LNCaP clone FGC (cell line): ENCODE results near the gene CPSF4.

ENCODE experiments used
- DNase-seq: peaks from one replicate; pipeline ENCODE4 v3.0.0-alpha.2; 2011; ENCODE audit warnings: low read depth
- H3K4me3 ChIP-seq: 2 replicates; pipeline ENCODE4 v1.5.1; 2011; ENCODE audit warnings: mild to moderate bottlenecking, low read depth, low read length, control low read depth
- TF ChIP-seq, protein P1 (sequence below): IDR thresholded peaks from 2 replicates; pipeline ENCODE4 v1.5.1; 2012; ENCODE audit warnings: mild to moderate bottlenecking; ENCODE audit not compliant: control insufficient read depth, insufficient read depth; ENCODE audit errors: extremely low read depth

Gene CPSF4

DNA sequence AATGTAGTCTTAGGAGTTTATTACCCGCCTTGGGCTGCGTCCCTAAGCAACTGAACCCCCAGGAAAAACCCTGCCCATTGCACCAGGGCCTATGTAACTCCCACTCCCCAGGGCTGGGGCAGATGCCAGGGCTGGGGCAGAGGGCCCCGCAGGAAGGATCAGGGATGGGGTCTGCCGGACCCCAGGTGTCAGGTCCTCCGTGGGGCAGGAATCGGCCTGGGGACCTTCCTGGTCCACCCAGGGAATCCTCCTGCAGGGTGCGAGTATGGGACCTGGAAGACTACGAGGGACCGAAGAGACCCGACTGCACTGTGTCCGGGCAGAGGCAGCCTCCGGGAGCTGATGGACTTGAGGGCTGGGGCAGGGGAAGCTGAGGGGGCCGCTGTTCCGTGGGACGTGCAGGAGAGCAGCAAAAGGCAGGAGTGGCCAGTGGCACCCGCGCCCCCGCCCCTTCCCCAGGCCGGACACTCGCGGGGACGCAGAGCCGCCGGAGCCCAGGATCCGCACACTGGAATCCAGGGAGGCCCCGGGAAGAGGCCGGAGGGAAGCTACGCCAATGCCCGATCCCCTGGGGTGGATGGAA is 29.7 kb downstream of the CPSF4 start:
- TF ChIP-seq, protein P1, sequence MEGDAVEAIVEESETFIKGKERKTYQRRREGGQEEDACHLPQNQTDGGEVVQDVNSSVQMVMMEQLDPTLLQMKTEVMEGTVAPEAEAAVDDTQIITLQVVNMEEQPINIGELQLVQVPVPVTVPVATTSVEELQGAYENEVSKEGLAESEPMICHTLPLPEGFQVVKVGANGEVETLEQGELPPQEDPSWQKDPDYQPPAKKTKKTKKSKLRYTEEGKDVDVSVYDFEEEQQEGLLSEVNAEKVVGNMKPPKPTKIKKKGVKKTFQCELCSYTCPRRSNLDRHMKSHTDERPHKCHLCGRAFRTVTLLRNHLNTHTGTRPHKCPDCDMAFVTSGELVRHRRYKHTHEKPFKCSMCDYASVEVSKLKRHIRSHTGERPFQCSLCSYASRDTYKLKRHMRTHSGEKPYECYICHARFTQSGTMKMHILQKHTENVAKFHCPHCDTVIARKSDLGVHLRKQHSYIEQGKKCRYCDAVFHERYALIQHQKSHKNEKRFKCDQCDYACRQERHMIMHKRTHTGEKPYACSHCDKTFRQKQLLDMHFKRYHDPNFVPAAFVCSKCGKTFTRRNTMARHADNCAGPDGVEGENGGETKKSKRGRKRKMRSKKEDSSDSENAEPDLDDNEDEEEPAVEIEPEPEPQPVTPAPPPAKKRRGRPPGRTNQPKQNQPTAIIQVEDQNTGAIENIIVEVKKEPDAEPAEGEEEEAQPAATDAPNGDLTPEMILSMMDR, result no peak
- no peak for DNase-seq
- no peak overlapping the region for H3K4me3 ChIP-seq

DNA sequence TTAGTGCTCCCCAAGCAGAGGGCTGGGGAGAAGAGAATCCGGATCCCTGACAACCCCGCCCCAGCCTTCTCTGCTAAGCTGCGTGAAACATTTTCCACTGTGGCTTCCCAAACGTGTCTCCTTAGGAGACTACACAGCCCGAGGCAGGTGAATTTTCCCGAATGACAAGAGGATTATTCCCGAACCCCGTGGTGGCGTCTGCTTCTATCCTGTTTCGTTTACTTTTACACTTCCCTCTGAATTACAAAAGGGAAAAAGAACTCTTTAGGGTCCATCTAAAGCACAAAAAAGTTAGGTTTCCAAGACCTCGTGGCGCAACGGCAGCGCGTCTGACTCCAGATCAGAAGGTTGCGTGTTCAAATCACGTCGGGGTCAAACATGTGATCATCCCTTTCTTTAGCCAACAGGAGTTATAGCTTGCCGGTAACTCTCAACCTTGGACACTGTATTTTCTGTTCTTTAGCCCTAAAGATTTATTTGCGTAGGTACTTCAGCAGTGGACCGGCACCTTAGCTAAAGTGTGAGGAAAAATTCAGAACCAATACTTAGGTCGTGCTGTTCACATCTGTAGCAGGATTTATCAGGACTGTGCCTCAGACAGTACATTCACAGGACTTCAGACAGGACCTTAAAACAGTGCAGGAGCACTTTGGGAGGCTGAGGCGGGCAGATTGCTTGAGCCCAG is 30.8 kb downstream of the CPSF4 start:
- no peak overlapping the region for H3K4me3 ChIP-seq
- TF ChIP-seq, protein P1, result no peak
- DNase-seq, result no peak

DNA sequence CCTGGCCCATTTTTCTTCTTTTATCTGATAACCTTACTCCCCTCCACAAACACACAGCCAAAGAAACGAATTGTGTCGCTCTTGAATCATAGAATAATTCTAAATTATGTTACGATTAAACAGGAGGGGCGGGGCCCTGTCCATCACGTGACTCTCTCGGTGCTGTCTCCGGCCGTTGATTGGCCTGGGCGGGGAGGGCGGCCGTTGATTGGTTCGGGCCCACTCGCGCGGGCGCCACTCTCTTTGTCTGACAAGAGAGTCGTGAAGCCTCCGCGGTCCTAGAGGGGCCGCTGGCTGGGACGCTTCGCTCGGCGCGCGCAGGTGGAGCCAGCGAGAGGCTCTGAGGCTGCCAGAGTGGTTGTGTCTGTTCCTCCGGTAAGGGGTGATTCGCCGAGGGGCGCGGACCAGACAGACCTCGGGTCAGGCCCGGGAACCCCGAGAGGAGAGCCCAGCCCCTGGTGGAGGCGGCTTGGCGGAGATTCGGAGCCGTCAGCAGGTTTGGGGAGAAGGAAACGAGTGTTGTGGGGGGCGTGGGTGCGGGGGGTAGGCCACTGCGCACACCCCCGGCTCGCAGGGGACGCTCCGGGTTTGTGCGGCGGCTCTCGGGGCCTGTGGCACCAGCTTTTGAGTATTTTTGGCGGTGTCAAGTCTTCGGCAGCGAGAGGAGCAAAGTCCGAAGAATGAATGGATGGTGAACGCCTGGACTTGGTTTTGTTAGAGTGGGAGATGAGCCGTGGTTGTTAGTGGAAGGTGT is 34.0 kb downstream of the CPSF4 start, which contains the start of gene ZNF789:
Gene ZNF789 (plus strand): TSS at position 330 of the 754 bp plus-strand sequence. CDS start 3,567 bp downstream, outside the sequence.
- H3K4me3 ChIP-seq, result peak within 1 kb of the TSS; percentile 81
- peak; percentile 83 for DNase-seq
- TF ChIP-seq, protein P1, result no peak

DNA sequence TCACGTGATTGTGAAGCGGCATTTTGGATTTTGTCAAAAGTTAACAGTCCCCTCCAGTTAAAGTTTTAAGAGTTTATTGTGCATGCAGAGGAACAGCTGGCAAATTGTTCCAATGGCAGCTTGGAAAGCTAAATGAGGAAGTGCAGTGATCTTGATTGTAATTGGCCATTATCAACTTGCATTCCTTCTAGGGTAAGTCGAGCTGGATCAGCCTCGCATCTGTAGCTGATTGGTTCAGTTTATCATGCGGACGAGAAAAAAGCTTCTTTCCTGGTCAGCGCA is 34.5 kb downstream of the CPSF4 start:
- DNase-seq, result peak; percentile 89
- TF ChIP-seq, protein P1, result no peak
- peak overlapping the region; percentile 81 for H3K4me3 ChIP-seq

DNA sequence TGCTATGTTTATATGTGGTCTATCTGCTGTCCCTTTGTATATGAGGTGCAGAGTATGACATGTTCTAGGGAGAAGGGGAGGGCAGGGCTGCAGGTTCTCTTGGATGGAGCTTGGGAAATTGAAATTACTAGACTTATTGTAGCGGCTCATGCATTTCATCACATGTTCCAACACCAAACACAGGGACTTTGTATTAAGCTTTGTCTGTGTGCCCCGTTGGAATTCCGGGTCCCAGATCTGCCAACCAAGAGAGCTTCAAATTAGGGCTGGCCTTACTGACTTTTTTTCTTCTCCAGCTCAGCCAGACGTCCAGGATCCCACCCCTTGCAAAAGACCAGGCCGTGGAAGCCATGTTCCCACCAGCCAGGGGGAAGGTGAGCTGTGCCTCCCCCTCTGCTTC is 37.4 kb downstream of the CPSF4 start:
- no peak for DNase-seq
- TF ChIP-seq, protein P1, result no peak

DNA sequence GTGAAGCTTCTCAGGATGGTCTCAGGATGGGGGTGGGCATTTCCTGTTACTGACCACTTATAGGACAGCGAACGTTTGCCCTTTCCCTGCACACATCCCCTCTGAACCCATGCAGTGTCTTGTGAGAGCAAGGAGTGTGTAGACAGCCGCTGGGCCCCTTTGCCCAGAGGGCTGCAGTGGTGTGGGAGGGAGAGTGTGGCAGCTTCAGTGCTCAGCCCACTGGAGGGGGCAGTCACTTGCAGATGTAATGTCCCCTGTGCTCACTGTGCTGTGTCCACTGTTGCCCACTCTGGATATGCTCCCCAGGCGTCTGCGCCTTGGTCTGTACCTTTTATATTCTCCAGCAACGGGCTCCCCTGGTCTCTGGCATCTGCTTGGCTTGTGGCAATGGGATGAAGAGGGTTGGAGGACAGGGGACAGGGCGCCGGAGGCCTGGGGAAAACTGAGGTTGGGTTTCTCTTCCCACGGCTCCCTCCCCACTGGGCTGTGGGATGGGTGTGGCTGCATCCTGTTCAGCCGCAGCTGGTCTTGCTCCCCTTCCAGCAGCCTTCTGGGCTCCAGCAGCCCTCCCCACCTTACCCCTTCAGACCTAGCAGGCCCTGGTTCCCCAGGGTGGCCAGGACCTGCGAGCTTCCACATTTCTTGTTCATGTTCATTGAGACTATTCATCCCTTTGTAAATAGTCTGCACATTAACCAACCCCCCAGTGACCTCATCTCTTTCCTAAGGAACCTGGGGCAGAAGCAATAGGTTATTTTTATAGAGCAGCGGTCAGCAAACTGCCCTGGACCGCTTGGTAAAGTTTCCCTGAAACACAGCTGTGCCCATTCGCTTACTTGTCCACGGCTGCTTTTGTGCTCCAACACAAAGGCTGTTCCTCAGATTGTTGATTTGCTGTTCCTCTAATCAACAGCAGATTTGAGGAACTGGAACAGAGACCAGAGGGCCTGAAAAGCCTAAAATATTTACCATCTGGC is 40.0 kb downstream of the CPSF4 start:
- H3K4me3 ChIP-seq, result no peak overlapping the region
- no peak for DNase-seq
- TF ChIP-seq, protein P1, result no peak

More for the DNA sequence above, 37.4 kb downstream of the CPSF4 start:
- no peak overlapping the region for H3K4me3 ChIP-seq
